ENCODE data around the gene FOXP1. TPM values are rescaled to one million over a fixed set of nuclear protein-coding genes. Genes with fewer than 3 reads are reported as not detected.

FOXP1 gene
- total RNA-seq, 1 experiment from 2014 or later, result 2.9 TPM

DNA sequence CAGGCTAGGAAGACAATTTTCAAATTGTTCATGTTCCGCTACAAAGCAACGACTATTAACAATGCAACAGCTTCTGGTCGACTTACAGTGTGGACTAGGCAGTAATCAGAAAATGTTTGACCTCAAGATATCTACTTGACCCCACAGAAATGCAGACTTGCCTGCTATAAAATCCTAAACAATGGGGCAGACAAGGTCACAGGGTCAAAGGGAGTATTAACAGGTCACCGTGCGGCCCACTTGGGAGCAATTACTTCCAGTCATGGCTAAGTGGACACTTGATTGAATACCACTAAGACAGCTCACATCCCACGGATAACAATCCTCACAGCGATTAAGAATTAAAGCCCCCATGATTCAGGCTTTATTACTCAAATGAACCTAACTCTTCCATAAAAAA lies 58.9 kb downstream of the FOXP1 start:
- in situ Hi-C loops (cut with HindIII; ENCODE audit: low pct_unique_long_range_greater_than_20kb, low sequenced_read_pairs) (no loop called here), intact Hi-C loops (cut with micrococcal nuclease; ENCODE audit: unreplicated experiment) (no loop called here)
- Histone ChIP-seq H3K4me3 (ENCODE audit: low read depth in 2 of 2, low read length in 2 of 2) (no peak overlapping the region), H3K27ac (ENCODE audit: low read length) (no peak overlapping the region), H3K27me3 (ENCODE audit: control insufficient read depth, insufficient read depth, low read length) (no peaks in the 10 kb centered on the region), H3K36me3 (ENCODE audit: control insufficient read depth, insufficient read depth, low read length) (no peaks in the 10 kb centered on the region), H3K9me3 (ENCODE audit: control insufficient read depth, insufficient read depth, low read depth, low read length) (no peaks in the 10 kb centered on the region), H3K4me1 (ENCODE audit: control insufficient read depth, insufficient read depth, low read length) (no peaks in the 10 kb centered on the region)
- TF ChIP-seq, protein P1, sequence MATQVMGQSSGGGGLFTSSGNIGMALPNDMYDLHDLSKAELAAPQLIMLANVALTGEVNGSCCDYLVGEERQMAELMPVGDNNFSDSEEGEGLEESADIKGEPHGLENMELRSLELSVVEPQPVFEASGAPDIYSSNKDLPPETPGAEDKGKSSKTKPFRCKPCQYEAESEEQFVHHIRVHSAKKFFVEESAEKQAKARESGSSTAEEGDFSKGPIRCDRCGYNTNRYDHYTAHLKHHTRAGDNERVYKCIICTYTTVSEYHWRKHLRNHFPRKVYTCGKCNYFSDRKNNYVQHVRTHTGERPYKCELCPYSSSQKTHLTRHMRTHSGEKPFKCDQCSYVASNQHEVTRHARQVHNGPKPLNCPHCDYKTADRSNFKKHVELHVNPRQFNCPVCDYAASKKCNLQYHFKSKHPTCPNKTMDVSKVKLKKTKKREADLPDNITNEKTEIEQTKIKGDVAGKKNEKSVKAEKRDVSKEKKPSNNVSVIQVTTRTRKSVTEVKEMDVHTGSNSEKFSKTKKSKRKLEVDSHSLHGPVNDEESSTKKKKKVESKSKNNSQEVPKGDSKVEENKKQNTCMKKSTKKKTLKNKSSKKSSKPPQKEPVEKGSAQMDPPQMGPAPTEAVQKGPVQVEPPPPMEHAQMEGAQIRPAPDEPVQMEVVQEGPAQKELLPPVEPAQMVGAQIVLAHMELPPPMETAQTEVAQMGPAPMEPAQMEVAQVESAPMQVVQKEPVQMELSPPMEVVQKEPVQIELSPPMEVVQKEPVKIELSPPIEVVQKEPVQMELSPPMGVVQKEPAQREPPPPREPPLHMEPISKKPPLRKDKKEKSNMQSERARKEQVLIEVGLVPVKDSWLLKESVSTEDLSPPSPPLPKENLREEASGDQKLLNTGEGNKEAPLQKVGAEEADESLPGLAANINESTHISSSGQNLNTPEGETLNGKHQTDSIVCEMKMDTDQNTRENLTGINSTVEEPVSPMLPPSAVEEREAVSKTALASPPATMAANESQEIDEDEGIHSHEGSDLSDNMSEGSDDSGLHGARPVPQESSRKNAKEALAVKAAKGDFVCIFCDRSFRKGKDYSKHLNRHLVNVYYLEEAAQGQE (IDR thresholded peaks at IDR 0.05; ENCODE audit: insufficient read depth in 1 of 2, low read depth in 2 of 2, low read length in 1 of 2), result no peak
- TF ChIP-seq SIN3A (IDR thresholded peaks at IDR 0.05; ENCODE audit: borderline replicate concordance, insufficient read depth, low read depth, low read length), result no peak
- TF ChIP-seq POLR2AphosphoS5 (IDR thresholded peaks at IDR 0.05; ENCODE audit: low read depth, low read length), result no peak
- no peak for TF ChIP-seq TCF7L2 (IDR thresholded peaks at IDR 0.05; ENCODE audit: low read depth, low read length)
- no peak for TF ChIP-seq CTCF (IDR thresholded peaks at IDR 0.05)
- no peak for DNase-seq (ENCODE audit: low read depth, low spot score)
- ChIA-PET CTCF (no interaction called here), POLR2A (no interaction called here)
- BruUV-seq (replicated peaks), result no TSS peak
- no peak for ATAC-seq

DNA sequence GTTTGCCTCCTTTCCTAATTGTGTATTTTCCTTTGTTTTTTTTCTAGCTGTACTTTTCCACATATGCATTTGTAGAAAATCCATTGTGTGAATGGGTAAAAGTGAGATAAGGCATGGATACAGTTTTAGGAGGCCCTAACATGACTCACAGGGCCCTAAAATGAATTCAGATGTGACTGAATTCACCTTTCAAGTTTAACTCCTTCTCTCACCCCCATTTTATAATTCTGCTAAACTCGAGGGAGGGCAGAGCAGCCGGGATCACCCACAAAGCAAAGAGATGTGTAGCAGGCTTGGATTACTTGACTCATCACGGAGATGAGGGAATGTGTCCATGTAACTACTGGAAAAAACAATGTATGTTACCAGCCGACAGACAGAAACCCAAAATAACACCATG lies 59.9 kb downstream of the FOXP1 start:
- H3K9me3 ChIP-seq (ENCODE audit: control insufficient read depth, insufficient read depth, low read depth, low read length), result no peaks in the 10 kb centered on the region
- TF ChIP-seq TCF7L2 (IDR thresholded peaks at IDR 0.05; ENCODE audit: low read depth, low read length), result no peak
- TF ChIP-seq, protein P1 (IDR thresholded peaks at IDR 0.05; ENCODE audit: insufficient read depth in 1 of 2, low read depth in 2 of 2, low read length in 1 of 2), result no peak
- no peak for TF ChIP-seq POLR2AphosphoS5 (IDR thresholded peaks at IDR 0.05; ENCODE audit: low read depth, low read length)
- TF ChIP-seq CTCF (IDR thresholded peaks at IDR 0.05), result no peak
- no peak for TF ChIP-seq SIN3A (IDR thresholded peaks at IDR 0.05; ENCODE audit: borderline replicate concordance, insufficient read depth, low read depth, low read length)
- no peak overlapping the region for H3K4me3 ChIP-seq (ENCODE audit: low read depth in 2 of 2, low read length in 2 of 2)
- ChIA-PET CTCF (no interaction called here), POLR2A (no interaction called here)
- intact Hi-C loops (cut with micrococcal nuclease; ENCODE audit: unreplicated experiment) (no loop called here), in situ Hi-C loops (cut with HindIII; ENCODE audit: low pct_unique_long_range_greater_than_20kb, low sequenced_read_pairs) (no loop called here)
- ATAC-seq, result no peak
- no peak for DNase-seq (ENCODE audit: low read depth, low spot score)
- H3K36me3 ChIP-seq (ENCODE audit: control insufficient read depth, insufficient read depth, low read length), result no peaks in the 10 kb centered on the region
- no peak overlapping the region for H3K27ac ChIP-seq (ENCODE audit: low read length)
- BruUV-seq (replicated peaks), result no TSS peak
- H3K27me3 ChIP-seq (ENCODE audit: control insufficient read depth, insufficient read depth, low read length), result no peaks in the 10 kb centered on the region
- H3K4me1 ChIP-seq (ENCODE audit: control insufficient read depth, insufficient read depth, low read length), result no peaks in the 10 kb centered on the region

Measured in Panc1 (cell line).